ENCODE measurements around the gene RUFY3.

Gene RUFY3

DNA sequence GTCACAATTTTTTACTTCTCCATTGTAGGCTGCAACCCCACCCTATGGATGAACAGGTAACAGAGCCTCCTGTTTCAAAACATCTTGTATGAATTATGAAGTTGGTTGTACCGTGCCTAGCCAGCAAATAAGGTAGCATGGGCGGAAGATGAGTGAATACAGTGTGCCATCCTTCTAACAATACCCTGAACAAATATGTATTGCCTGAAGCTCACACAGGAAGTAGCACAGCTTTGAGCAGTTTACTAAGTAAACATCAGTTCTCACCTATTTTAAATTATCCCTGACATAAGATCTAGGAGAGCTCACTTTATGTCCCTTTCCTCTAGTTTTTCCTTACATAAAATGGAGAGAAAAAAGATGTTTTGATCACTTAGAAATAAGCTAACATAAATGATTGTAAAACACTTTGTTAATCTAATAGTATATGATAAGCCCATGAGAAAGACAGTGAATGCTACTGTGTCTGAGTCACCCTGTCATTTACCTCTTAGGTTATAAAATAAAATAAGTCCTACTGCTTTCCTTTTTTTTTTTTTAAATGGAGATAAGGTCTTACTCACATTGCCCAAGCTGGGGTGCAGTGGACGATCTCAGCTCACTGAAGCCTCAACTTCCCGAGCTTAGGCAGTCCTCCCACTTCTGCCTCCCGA, 81.3 kb downstream of the RUFY3 start:
- H3K4me3 ChIP-seq (ENCODE audit: low read depth, low read length), result no peak overlapping the region
- TF ChIP-seq, protein P1, sequence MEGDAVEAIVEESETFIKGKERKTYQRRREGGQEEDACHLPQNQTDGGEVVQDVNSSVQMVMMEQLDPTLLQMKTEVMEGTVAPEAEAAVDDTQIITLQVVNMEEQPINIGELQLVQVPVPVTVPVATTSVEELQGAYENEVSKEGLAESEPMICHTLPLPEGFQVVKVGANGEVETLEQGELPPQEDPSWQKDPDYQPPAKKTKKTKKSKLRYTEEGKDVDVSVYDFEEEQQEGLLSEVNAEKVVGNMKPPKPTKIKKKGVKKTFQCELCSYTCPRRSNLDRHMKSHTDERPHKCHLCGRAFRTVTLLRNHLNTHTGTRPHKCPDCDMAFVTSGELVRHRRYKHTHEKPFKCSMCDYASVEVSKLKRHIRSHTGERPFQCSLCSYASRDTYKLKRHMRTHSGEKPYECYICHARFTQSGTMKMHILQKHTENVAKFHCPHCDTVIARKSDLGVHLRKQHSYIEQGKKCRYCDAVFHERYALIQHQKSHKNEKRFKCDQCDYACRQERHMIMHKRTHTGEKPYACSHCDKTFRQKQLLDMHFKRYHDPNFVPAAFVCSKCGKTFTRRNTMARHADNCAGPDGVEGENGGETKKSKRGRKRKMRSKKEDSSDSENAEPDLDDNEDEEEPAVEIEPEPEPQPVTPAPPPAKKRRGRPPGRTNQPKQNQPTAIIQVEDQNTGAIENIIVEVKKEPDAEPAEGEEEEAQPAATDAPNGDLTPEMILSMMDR (IDR thresholded peaks at IDR 0.05; ENCODE audit: low read depth, low read length), result no peak

DNA sequence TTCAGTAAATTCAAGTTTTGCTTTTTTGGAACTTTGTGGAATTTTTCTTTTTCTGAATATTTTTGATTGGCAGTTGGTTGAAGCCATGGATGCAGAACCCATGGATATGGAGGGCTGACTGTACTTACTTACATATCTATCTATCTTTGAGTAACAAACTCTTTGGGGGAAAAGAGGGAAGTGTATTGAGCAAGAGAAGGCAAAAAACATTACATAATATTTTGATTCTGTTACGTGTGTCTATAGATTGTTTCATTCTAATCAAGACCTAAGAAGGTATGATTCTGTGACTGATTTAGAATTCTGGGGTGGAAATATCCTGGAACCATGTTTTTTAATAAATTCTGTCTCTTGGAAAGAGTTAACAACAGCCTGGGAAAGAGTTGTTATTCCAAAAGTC, 86.4 kb downstream of the RUFY3 start:
- no peak overlapping the region for H3K4me3 ChIP-seq (ENCODE audit: low read depth, low read length)
- TF ChIP-seq, protein P1 (IDR thresholded peaks at IDR 0.05; ENCODE audit: low read depth, low read length), result no peak

DNA sequence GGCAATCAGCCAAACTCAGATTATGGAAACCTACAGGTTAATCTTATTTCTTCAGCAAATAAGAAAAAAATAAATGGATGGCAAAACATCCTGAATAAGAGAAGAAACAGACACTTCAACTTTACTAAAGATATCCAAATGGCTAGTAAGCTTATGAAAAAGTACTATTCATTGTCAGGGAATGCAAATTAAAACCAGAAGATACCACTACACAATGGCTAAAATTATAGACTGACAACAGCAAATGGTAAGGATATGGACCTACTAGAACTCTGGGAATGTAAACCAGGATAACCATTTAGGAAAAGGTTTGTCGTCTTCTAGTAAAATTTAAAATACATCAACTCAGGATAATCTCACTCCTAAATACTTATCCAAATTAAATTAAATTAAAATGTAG, 93.6 kb downstream of the RUFY3 start:
- TF ChIP-seq, protein P1 (IDR thresholded peaks at IDR 0.05; ENCODE audit: low read depth, low read length), result no peak
- no peak overlapping the region for H3K4me3 ChIP-seq (ENCODE audit: low read depth, low read length)

DNA sequence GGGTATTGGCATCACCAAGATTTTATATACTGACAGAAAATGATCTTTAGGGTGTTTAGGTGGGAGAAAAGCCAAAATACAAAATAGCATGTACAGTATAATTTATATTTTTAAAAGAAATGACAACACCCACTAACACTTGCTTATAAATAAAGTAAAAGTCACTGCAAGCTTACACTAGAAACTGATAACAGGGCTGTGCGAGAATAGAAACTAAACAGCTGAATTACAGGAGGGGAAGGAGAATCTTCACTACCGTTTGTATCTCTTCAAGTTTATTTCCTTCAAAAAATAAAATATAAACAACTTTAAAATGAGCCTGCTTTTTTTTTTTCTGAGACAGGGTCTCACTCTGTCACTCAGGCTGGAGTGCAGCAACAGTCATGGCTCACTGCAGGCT, 95.1 kb downstream of the RUFY3 start:
- TF ChIP-seq, protein P1 (IDR thresholded peaks at IDR 0.05; ENCODE audit: low read depth, low read length), result no peak
- no peak overlapping the region for H3K4me3 ChIP-seq (ENCODE audit: low read depth, low read length)

DNA sequence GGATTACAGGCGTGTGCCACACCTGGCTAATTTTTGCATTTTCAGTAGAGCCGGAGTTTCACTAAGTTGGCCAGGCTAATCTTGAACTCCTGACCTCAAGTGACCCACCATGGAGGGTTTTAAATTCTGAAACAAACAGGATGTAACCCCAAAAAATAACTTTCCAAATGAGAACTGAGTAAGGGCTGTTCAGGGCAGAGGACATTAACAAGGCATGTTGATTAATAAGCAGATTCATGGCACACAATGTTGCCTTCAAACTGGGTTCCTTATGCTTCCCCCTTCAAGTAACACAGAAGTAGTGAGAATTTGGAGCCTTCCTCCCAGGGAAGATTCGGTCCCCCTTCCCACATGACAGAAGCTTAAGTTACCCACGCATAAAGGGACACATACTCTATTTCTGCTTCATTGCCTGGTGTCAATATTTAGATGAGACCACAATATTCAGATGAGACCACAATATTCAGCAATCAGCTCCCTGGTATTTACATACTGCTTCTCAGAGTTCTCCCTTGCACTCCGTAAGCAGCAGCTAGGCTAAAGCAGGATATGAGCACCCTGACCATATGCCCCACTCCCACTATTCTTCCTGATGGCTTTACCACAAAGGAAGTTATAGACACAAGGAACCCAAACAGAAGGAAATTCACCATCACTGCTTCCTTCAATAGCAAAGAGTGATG, 96.5 kb downstream of the RUFY3 start:
- H3K4me3 ChIP-seq (ENCODE audit: low read depth, low read length), result no peak overlapping the region
- TF ChIP-seq, protein P1 (IDR thresholded peaks at IDR 0.05; ENCODE audit: low read depth, low read length), result no peak

DNA sequence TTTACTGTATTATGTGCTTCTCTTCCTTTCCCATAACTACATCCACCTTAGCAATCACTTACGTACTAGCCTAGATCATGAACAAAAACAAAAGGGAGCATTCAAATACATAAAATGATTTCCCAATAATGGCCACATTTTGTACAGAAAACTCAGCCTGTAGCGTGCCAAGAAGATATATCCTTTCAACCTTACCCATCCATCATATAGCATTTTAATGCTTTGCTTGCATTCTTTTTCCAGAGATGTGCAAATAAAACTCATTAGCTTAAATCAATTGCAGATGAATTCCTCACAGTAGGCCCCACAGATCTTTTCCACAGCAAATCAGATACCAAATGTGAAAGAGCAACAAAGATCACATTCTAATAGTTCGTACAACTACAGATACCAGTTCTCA, 97.2 kb downstream of the RUFY3 start:
- TF ChIP-seq, protein P1 (IDR thresholded peaks at IDR 0.05; ENCODE audit: low read depth, low read length), result no peak
- no peak overlapping the region for H3K4me3 ChIP-seq (ENCODE audit: low read depth, low read length)

DNA sequence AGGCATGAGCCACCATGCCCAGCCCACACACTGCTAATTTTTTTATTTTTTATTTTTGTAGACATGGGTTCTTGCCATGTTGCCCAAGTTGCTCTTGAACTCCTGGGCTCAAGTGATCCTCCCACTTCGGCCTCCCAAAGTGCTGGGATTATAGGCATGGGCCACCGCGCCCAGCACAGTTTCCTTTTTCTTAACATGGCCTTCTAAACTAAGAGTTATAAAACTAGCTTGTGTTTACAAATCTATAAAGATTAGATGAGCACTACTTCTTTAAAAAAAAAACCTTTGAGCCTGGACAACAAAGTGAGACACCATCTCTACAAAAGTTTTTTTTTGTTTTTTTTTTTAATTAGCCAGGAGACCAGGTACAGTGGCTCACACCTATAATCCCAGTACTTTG, 107.3 kb downstream of the RUFY3 start:
- TF ChIP-seq, protein P1 (IDR thresholded peaks at IDR 0.05; ENCODE audit: low read depth, low read length), result no peak

More for the DNA sequence above, 107.3 kb downstream of the RUFY3 start:
- H3K4me3 ChIP-seq (ENCODE audit: low read depth, low read length), result no peak overlapping the region
